Neural cell (in vitro differentiated cells): ENCODE measurements around the gene CENPVL1. TPM values are rescaled to one million over a fixed set of nuclear protein-coding genes. Genes with fewer than 3 reads are reported as not detected.
"Not testable (repeated sequence)": the region's sequence is repeated elsewhere in the genome, so short reads cannot be mapped to it uniquely, and the experiment has no call there.

Experiments
- H2AFZ ChIP-seq: fragments of 200-600, 300-800 bp; sonication (generic), shearing (Covaris generic); 2 replicates; pipeline ENCODE4 v1.6.0; 2014; ENCODE audit warnings: low read depth, mild to moderate bottlenecking, antibody characterized with exemption, low read length, moderate library complexity
- H3F3A ChIP-seq: fragments of 200-600 bp; shearing (Covaris generic); 2 replicates; pipeline ENCODE4 v1.6.1; 2016; ENCODE audit warnings: mild to moderate bottlenecking, moderate library complexity, mixed read lengths, antibody characterized with exemption, low read length; ENCODE audit not compliant: insufficient read depth, poor library complexity, severe bottlenecking
- H3K27ac ChIP-seq: fragments of 200-600, 300-800 bp; sonication (generic), shearing (Covaris generic); 2 replicates; pipeline ENCODE4 v1.5.1; 2014; ENCODE audit warnings: mild to moderate bottlenecking, low read length, moderate library complexity
- H3K27me3 ChIP-seq: fragments of 300-800, 200-600 bp; sonication (generic), shearing (Covaris generic); 2 replicates; pipeline ENCODE4 v1.6.0; 2014; ENCODE audit warnings: mild to moderate bottlenecking, low read depth, low read length, moderate library complexity; ENCODE audit not compliant: insufficient read depth
- H3K36me3 ChIP-seq: fragments of 300-800, 200-600 bp; sonication (generic), shearing (Covaris generic); 2 replicates; pipeline ENCODE4 v1.5.1; 2014; ENCODE audit warnings: mild to moderate bottlenecking, antibody characterized with exemption, low read length, moderate library complexity; ENCODE audit not compliant: insufficient read depth
- H3K4me2 ChIP-seq: fragments of 300-800, 200-600 bp; sonication (generic), shearing (Covaris generic); 2 replicates; pipeline ENCODE4 v1.6.0; 2014; ENCODE audit warnings: mild to moderate bottlenecking, low read length
- H3K4me3 ChIP-seq: fragments of 300-800, 200-600 bp; sonication (generic), shearing (Covaris generic); 2 replicates; pipeline ENCODE4 v1.5.1; 2014; ENCODE audit warnings: mild to moderate bottlenecking, low read length, moderate library complexity
- H3K79me2 ChIP-seq: fragments of 200-600 bp; shearing (Covaris generic); replicated peaks from 2 replicates; pipeline ENCODE4 v1.6.0; 2014; ENCODE audit warnings: mild to moderate bottlenecking, low read length, moderate library complexity; ENCODE audit not compliant: insufficient read depth
- H3K9ac ChIP-seq: fragments of 300-800, 200-600 bp; sonication (generic), shearing (Covaris generic); 2 replicates; pipeline ENCODE4 v1.6.1; 2016; ENCODE audit warnings: mild to moderate bottlenecking, low read length, mixed read lengths
- H3K9me2 ChIP-seq: fragments of 200-600 bp; shearing (Covaris generic); 2 replicates; pipeline ENCODE4 v1.6.1; 2016; ENCODE audit warnings: mild to moderate bottlenecking, low read length, mixed read lengths; ENCODE audit not compliant: insufficient read depth
- H3K9me3 ChIP-seq: fragments of 200-600, 300-800 bp; sonication (generic), shearing (Covaris generic); 2 replicates; pipeline ENCODE4 v1.6.1; 2016; ENCODE audit warnings: mild to moderate bottlenecking, mixed run types, low read length, moderate library complexity, mixed read lengths
- H4K20me1 ChIP-seq: fragments of 200-600 bp; shearing (Covaris generic); 2 replicates; pipeline ENCODE4 v1.6.1; 2016; ENCODE audit warnings: mild to moderate bottlenecking, mixed run types; ENCODE audit not compliant: insufficient read depth
- REST ChIP-seq: IDR thresholded peaks from 2 replicates; pipeline ENCODE4 v1.6.1; 2012; ENCODE audit warnings: borderline replicate concordance
- polyA minus RNA-seq: library from RNA; depleted of rRNA, polyadenylated mRNA; stranded (reverse); fragments of >200 nt; gene quantifications from 2 replicates; pipeline ENCODE4 v1.2.3, GENCODE V29; 2014
- polyA plus RNA-seq: library from polyadenylated mRNA; depleted of rRNA; stranded (reverse); fragments of >200 nt; gene quantifications from 2 replicates; pipeline ENCODE4 v1.2.3, GENCODE V29; 2014

The CENPVL1 gene
- polyA plus RNA-seq (3.2 and 5.6 TPM in 2 replicates), polyA minus RNA-seq (2.8 and 4.1 TPM in 2 replicates)

DNA sequence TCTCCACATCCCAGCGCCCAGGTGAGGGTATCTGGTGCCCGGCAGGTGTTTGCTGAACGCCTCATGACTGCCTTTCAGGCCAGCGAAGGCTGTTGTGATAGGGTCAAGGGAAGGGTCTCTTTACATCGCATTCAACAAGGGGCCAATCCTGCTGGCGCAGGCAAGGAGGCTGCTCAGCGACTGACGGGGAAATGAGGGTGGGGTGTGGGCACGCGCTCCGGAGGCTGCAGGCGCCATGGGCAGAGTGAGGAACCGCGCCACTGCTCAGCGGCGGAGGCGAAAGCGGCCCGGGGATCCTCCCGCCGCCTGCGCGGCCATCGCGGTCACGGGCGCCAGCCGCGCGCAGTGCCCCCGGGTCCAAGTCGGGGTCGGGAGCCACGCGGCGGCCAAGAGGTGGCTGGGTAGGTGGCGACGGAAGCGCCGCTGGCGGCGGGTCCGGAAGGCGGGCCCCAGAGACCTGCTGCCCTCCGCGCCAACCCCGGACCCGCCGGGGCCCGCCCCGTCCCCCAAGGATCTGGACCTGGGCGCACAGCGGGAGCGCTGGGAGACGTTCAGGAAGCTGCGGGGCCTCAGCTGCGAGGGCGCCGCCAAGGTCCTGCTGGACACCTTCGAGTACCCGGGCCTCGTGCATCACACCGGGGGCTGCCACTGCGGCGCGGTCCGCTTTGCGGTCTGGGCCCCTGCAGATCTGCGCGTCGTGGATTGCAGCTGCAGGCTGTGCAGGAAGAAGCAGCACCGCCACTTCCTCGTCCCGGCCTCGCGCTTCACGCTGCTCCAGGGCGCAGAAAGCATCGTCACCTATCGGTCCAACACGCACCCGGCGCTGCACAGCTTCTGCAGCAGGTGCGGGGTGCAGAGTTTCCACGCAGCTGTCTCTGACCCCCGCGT is at the start of gene CENPVL1:
TSS of gene CENPVL1 (plus strand) at position 236 of the 888 bp plus-strand sequence. CDS start at position 236, 0 bp downstream.
- H3K9me3 ChIP-seq, H3K27me3 ChIP-seq, H3K79me2 ChIP-seq, H4K20me1 ChIP-seq, H3K4me3 ChIP-seq, H3K9me2 ChIP-seq, H3K4me2 ChIP-seq, H3K27ac ChIP-seq, H2AFZ ChIP-seq, H3K9ac ChIP-seq, H3F3A ChIP-seq, H3K36me3 ChIP-seq: not testable (repeated sequence)

- H3K79me2 ChIP-seq: no peaks in the 10 kb centered on the region
- H3K4me3 ChIP-seq: no peak overlapping the region
- no peaks in the 10 kb centered on the region for H4K20me1 ChIP-seq
- no peak overlapping the region for H2AFZ ChIP-seq
- TF ChIP-seq REST: no peak
- H3F3A ChIP-seq: no peaks in the 10 kb centered on the region
- no peaks in the 10 kb centered on the region for H3K9me2 ChIP-seq
- no peak overlapping the region for H3K9ac ChIP-seq
- no peaks in the 10 kb centered on the region for H3K36me3 ChIP-seq
- H3K4me2 ChIP-seq: no peak overlapping the region
- no peak overlapping the region for H3K27ac ChIP-seq
- no peaks in the 10 kb centered on the region for H3K27me3 ChIP-seq
- no peaks in the 10 kb centered on the region for H3K9me3 ChIP-seq
These were observed 44.3 kb upstream of the CENPVL1 start for GRCh38 chrX:51665981-51666380.

GRCh38 chrX:51679689-51680433 is 30.5 kb upstream of the CENPVL1 start:
- not testable (repeated sequence) for H3K27ac ChIP-seq, H3K36me3 ChIP-seq, H2AFZ ChIP-seq

DNA sequence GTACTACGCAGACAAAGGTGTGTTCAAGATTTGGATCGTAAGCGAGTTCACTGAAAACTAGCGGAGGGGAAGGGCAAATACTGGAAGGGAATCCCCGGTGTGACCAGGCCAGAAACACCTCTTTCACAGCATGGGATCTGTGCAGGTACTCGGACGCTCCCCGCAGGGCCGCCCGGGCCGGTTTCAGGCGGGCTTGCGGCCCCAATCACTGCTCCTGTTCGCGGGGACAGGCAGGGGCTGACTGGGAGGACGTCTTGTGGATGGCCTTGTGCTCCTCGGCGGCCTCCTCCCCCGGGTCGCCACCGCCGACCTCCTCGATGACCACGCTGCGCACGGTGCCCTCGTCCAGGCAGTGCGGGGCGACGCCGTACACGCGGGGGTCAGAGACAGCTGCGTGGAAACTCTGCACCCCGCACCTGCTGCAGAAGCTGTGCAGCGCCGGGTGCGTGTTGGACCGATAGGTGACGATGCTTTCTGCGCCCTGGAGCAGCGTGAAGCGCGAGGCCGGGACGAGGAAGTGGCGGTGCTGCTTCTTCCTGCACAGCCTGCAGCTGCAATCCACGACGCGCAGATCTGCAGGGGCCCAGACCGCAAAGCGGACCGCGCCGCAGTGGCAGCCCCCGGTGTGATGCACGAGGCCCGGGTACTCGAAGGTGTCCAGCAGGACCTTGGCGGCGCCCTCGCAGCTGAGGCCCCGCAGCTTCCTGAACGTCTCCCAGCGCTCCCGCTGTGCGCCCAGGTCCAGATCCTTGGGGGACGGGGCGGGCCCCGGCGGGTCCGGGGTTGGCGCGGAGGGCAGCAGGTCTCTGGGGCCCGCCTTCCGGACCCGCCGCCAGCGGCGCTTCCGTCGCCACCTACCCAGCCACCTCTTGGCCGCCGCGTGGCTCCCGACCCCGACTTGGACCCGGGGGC is 28.2 kb upstream of the CENPVL1 start:
- H3K36me3 ChIP-seq, H2AFZ ChIP-seq, H3K9ac ChIP-seq, H4K20me1 ChIP-seq, H3F3A ChIP-seq, H3K9me3 ChIP-seq, H3K9me2 ChIP-seq, H3K79me2 ChIP-seq, H3K27me3 ChIP-seq, H3K27ac ChIP-seq, H3K4me2 ChIP-seq, H3K4me3 ChIP-seq: not testable (repeated sequence)

More at GRCh38 chrX:51679689-51680433, 30.5 kb upstream of the CENPVL1 start:
- not testable (repeated sequence) for H3K4me3 ChIP-seq, H3K79me2 ChIP-seq, H3K9me3 ChIP-seq, H3K9me2 ChIP-seq, H3K4me2 ChIP-seq, H3F3A ChIP-seq, H4K20me1 ChIP-seq, H3K9ac ChIP-seq, H3K27me3 ChIP-seq

DNA sequence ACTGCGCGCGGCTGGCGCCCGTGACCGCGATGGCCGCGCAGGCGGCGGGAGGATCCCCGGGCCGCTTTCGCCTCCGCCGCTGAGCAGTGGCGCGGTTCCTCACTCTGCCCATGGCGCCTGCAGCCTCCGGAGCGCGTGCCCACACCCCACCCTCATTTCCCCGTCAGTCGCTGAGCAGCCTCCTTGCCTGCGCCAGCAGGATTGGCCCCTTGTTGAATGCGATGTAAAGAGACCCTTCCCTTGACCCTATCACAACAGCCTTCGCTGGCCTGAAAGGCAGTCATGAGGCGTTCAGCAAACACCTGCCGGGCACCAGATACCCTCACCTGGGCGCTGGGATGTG is 27.6 kb upstream of the CENPVL1 start, which contains the start of gene CENPVL2:
TSS of gene CENPVL2 (minus strand) at position 112 of the 343 bp plus-strand sequence. CDS start at position 112, 0 bp downstream.
- not testable (repeated sequence) for H3K9me3 ChIP-seq, H3K79me2 ChIP-seq, H3K9ac ChIP-seq, H2AFZ ChIP-seq, H3K4me3 ChIP-seq, H3F3A ChIP-seq, H3K4me2 ChIP-seq, H3K27me3 ChIP-seq, H3K9me2 ChIP-seq, H3K36me3 ChIP-seq, H4K20me1 ChIP-seq, H3K27ac ChIP-seq
